ENCODE data around the gene PRPF40B.
A peak's percentile ranks its signal among the peaks of the same experiment; 100 is the strongest.
"Not testable (repeated sequence)": the region's sequence is repeated elsewhere in the genome, so short reads cannot be mapped to it uniquely, and the experiment has no call there.

PRPF40B gene

DNA sequence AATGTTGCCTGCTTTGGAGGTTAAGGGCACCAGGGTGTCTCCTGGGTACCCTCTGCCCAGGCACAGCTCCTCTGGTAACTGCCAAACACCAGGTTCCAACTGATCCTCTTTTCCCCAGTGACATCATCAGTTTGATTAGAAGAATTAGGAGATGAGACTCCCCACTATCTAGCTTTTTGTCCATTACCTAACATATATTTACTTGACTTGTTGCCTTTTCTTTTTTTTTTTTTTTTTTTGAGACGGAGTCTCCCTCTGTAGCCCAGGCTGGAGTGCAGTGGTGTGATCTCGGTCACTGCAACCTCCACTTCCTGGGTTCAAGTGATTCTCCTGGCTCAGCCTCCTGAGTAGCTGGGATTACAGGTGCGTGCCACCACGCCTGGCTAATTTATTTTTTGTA is 17.8 kb upstream of the PRPF40B start, which contains the start of gene FAM186B:
Gene FAM186B (minus strand): TSS at position 101 of the 400 bp plus-strand sequence. CDS start 162 bp downstream, outside the sequence.
- not testable (repeated sequence) for FAIRE-seq; DNase-seq (ENCODE audit: extremely low spot score, insufficient read length, low read depth)

- no peak for DNase-seq (ENCODE audit: extremely low spot score, insufficient read length, low read depth)
- FAIRE-seq: no peak
These were observed 14.1 kb upstream of the PRPF40B start for GRCh38 chr12:49609059-49609874.

DNA sequence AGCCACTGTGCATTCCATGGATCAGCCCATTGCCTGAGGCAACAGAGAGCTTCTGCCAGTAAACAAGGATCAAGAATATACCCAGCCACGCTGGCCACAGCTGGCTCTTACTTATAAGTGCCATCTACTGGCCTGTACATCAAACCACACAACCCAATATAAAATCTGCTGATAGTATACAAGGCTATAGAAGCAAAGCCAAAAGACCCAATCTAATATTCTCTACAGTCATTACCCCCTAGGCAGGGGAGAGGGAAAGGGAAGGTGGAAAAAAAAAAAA is 13.5 kb upstream of the PRPF40B start:
- FAIRE-seq (no peak), DNase-seq (ENCODE audit: extremely low spot score, insufficient read length, low read depth) (no peak)

GRCh38 chr12:49610785-49611184 is 12.6 kb upstream of the PRPF40B start:
- not testable (repeated sequence) for FAIRE-seq; DNase-seq (ENCODE audit: extremely low spot score, insufficient read length, low read depth)

DNA sequence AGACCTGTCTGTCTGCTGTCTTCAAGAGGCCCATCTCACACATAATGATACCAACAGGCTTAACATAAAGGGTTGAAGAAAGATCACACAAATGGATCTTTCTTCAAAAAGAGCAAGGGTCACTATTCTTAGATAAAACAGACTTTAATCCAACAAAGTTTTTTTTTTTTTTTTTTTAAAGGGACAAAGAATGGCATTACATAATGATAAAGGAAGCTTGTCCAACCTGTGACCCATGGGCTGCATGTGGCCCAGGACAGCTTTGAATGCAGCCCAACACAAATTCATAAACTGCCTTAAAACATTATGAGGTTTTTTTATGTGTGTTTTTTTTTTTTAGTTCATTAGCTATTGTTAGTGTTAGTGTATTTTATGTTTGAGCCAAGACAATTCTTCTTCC is 11.2 kb upstream of the PRPF40B start:
- DNase-seq (ENCODE audit: extremely low spot score, insufficient read length, low read depth) (no peak), FAIRE-seq (no peak)

DNA sequence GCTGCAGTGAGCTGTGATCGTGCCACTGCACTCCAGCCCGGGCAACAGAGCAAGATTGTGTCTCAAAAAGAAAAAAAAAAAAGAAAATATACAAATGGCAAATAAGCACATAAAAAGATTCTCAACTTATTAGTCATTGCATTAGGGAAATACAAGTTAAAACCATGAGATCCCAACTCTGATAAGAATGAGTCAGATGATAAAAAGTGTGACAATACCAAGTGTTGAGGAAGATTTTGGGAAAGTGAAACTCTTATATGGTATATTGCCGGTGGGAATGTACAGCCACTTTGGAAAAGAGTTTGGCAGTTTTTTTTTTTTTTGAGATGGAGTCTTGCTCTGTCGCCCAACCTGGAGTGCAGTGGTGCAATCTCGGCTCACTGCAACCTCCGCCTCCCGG is 7.6 kb upstream of the PRPF40B start:
- FAIRE-seq: no peak
- no peak for DNase-seq (ENCODE audit: extremely low spot score, insufficient read length, low read depth)

- FAIRE-seq: no peak
- DNase-seq (ENCODE audit: extremely low spot score, insufficient read length, low read depth): no peak
These were observed 6.7 kb upstream of the PRPF40B start for GRCh38 chr12:49616533-49617219.

GRCh38 chr12:49618576-49618975 is 4.8 kb upstream of the PRPF40B start:
- DNase-seq (ENCODE audit: extremely low spot score, insufficient read length, low read depth) (no peak), FAIRE-seq (no peak)

DNA sequence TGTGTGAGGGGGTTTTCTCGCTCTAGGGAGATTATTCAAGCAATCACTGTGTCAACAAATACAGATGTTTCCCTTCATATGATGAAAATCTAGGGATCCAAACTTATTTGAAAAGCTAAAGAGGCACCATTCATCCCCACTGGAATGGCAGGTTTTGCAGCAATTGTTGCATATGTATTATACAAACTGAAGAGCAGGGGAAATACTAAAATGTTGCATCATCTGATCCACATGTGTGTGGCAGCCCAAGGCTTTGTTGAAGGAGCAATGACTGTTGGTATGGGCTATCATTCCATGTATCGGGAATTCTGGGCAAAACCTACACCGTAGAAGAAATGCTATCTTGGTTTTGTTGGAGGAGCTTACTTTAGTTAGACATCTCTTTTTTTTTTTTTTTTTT is 4.1 kb upstream of the PRPF40B start:
- no peak for FAIRE-seq
- DNase-seq (ENCODE audit: extremely low spot score, insufficient read length, low read depth): no peak

GRCh38 chr12:49621651-49622500 is 1.5 kb upstream of the PRPF40B start:
- FAIRE-seq: no peak
- no peak for DNase-seq (ENCODE audit: extremely low spot score, insufficient read length, low read depth)

- DNase-seq (ENCODE audit: extremely low spot score, insufficient read length, low read depth) (peak; percentile 23), FAIRE-seq (peak; percentile 78)
These were observed 740 bp upstream of the PRPF40B start for GRCh38 chr12:49622501-49623141.

DNA sequence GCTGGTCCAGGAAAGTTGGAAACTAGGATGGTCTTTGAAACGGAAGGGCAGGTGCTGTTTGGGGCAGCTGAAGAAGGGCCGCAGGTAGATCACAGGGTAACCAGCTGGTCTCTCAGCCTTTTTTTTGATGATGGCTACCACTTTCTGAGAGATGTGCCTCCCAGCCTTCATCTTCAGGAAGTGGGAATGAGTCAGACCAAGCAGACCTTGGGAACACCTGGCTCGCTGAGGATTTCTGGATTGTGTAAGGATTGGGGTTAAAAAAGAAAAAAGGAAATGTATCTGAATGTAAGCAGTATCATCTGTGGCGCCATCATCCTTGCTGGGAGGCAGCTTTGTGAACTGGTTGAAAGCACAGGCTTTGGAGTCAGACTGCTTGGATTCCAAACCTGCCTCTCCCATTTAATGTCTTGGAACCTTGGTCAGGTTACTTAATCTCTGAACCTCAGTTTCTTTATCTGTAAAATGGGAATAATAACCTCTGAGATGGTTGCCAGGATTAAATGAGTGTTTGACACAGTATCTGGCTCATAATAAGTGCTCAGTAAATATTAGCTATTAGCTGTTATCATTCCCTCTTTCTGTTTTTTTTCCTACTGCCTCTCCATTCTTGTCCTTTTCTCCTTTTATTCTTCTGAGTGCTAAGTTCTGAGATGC is 1.7 kb downstream of the PRPF40B start:
- no peak for FAIRE-seq
- no peak for DNase-seq (ENCODE audit: extremely low spot score, insufficient read length, low read depth)

DNA sequence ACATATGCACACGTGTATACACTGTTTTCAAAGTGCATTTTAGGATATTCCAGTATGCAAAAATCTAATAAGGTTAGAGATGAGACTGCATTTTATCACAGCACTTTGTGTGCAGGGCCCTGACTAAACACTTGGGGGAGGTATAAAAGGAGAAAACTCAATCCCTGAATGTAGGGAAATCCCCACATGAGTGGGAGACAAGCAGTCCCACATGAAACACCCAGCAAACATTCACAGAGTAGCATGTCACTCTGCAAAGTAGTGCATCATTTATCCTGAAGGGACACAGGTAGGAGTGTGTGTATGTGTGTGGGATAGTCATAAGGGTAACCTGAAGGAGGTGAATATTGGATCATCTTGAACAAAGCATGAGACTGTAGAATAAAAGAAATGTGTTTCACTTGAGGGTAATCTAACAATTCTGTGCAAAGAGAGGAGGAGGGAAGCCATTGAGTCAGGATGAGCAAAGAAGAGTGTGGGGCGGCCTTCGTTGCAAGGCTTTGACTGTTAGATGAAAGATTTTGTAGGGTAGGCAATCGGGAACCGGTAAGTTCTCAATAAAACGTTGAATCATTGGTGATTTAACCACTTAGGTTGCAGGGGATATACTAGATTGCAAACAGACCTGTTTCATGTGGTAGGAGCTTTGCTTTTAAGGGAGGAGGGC is 2.9 kb downstream of the PRPF40B start:
- FAIRE-seq (no peak), DNase-seq (ENCODE audit: extremely low spot score, insufficient read length, low read depth) (no peak)

DNA sequence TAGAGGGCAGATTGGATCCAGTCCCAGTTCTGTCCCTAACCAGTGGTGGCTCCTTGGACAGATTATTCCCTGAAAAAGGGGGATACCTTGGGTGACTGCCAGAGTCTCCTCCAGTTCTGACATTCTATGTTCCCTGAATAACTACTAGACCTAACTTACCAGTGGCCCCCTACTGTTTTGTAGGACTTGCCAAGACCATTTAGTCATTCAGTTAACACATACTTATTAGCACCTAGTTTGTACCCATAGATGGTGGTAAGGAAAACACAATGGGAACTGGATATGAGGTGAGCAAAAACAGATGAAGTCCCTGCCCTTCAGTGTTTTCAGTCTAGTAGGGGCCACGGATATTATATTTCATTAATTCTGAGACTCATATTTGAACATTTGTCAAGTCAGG is 3.5 kb downstream of the PRPF40B start:
- DNase-seq (ENCODE audit: extremely low spot score, insufficient read length, low read depth) (no peak), FAIRE-seq (no peak)

DNA sequence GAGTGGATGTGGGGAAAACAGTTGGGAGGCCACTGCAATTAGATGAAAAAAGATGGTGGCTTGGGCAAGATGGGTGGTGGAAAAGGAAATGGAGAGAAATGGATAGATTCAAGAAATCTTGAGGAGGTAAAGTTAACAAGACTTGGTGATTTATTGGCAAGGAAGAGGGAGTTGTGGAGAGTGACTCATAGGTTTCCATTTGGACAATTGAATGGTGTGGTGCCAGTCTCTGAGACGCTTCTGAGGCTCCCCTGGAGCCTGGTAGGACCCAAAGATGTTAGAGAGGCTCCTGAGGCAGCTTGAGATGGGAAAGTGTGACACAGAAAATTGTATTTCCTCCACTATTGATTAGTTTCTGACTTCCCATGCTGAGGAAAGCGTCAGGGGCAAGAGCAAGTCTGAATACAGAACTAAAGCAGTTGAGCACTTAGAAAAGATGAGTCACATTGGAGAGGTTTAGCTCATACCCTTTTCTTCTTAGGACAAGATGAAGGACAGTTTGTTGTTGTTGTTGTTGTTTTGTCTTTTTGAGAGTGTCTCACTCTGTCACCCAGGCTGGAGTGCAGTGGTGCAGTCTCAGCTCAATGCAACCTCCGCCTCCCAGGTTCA is 4.5 kb downstream of the PRPF40B start:
- DNase-seq (ENCODE audit: extremely low spot score, insufficient read length, low read depth): no peak
- no peak for FAIRE-seq

GRCh38 chr12:49631336-49631907 is 8.1 kb downstream of the PRPF40B start:
- FAIRE-seq: no peak
- no peak for DNase-seq (ENCODE audit: extremely low spot score, insufficient read length, low read depth)

- no peak for DNase-seq (ENCODE audit: extremely low spot score, insufficient read length, low read depth)
- no peak for FAIRE-seq
These were observed 9.0 kb downstream of the PRPF40B start for GRCh38 chr12:49632401-49632800.

DNA sequence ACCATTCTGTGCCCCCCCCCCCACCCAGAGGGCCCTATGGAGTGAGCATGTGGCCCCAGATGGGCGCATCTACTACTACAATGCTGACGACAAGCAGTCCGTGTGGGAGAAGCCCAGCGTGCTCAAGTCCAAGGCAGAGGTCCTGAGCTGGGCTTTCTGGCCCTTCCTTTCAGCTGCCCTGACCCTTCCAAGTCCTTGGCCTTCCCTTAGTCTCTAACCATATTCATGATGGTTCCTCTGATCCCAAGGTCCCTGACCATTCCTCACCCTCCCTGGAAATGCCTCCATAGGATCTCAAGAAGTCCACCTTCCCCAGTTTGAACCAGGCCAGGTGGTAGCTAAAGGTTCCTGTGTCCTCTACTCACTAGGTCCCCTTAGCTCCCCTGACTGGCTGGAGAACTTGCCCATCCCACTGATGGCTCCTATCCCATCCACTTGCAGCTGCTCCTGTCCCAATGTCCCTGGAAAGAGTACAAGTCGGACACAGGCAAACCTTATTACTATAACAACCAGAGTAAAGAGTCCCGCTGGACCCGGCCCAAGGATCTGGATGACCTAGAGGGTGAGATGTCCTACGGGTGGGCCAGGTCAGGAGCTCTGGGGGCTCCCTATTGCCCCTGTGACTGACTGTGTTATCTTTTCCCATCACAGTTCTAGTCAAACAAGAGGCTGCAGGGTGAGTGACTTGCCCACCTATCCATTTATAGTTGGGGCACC is 9.8 kb downstream of the PRPF40B start:
- FAIRE-seq (no peak), DNase-seq (ENCODE audit: extremely low spot score, insufficient read length, low read depth) (no peak)
